IMR-90 (cell line): ENCODE data around the gene KLF16. TPM values are rescaled to one million over a fixed set of nuclear protein-coding genes. Genes with fewer than 3 reads are reported as not detected.

Source experiments
- ATAC-seq: fragments of 200-7000 bp; cut with Tn5 transposase; 2 replicates; pipeline ENCODE4 v1.9.1; 2020; ENCODE audit warnings: low read depth, mild to moderate bottlenecking, moderate library complexity
- BruUV-seq: library from RNA; stranded (reverse); fragments of 400-500 nt; replicated peaks from 2 replicates; lab custom pipeline; 2021; lab: Mats Ljungman, UMichigan
- CTCF ChIA-PET: fragments of 300-600 bp; formaldehyde crosslinking; extraction: SDS; loops from one replicate; lab custom pipeline; 2021; ENCODE audit warnings: antibody characterized with exemption; lab: Yijun Ruan, JAX
- POLR2A ChIA-PET: fragments of 300-600 bp; sonication (Branson Sonifier 250); formaldehyde crosslinking; loops from one replicate; lab custom pipeline; 2022; ENCODE audit warnings: antibody characterized with exemption; ENCODE audit not compliant: unreplicated experiment; lab: Charles Lee
- DNase-seq: peaks from one replicate; pipeline ENCODE4 v3.0.0; 2013
- H2AFZ ChIP-seq: replicated peaks from 2 replicates; pipeline ENCODE3; 2013; ENCODE audit warnings: low read length, mild to moderate bottlenecking; ENCODE audit not compliant: poor library complexity
- H2AK5ac ChIP-seq: 2 replicates; pipeline ENCODE4 v1.6.1; 2013; ENCODE audit warnings: low read depth, low read length, inconsistent platforms
- H2AK9ac ChIP-seq: replicated peaks from 2 replicates; pipeline ENCODE3; 2013; ENCODE audit warnings: mild to moderate bottlenecking, low read depth, low read length, moderate library complexity; ENCODE audit not compliant: poor library complexity
- H2BK120ac ChIP-seq: 2 replicates; pipeline ENCODE4 v1.6.1; 2013; ENCODE audit warnings: low read depth, low read length, inconsistent platforms
- H2BK15ac ChIP-seq: 3 replicates; pipeline ENCODE4 v1.6.1; 2013; ENCODE audit warnings: low read depth, low read length, inconsistent platforms
- H2BK20ac ChIP-seq: 2 replicates; pipeline ENCODE4 v1.6.1; 2013; ENCODE audit warnings: low read depth, mild to moderate bottlenecking, inconsistent platforms, low read length, moderate library complexity
- H2BK5ac ChIP-seq: 2 replicates; pipeline ENCODE4 v1.6.1; 2013; ENCODE audit warnings: mild to moderate bottlenecking, low read depth, low read length, inconsistent platforms; ENCODE audit not compliant: poor library complexity, severe bottlenecking
- H3K14ac ChIP-seq: replicated peaks from 2 replicates; pipeline ENCODE4 v1.6.1; 2013; ENCODE audit warnings: low read depth, low read length, inconsistent platforms
- H3K18ac ChIP-seq: 2 replicates; pipeline ENCODE4 v1.6.1; 2013; ENCODE audit warnings: low read depth, low read length, control low read depth
- H3K23ac ChIP-seq: 2 replicates; pipeline ENCODE4 v1.6.1; 2013; ENCODE audit warnings: low read depth, low read length, inconsistent platforms
- H3K27ac ChIP-seq: 2 replicates; pipeline ENCODE4 v1.5.1; 2013; ENCODE audit warnings: mild to moderate bottlenecking, control low read depth, low read length; ENCODE audit not compliant: insufficient read depth
- H3K27me3 ChIP-seq: 2 replicates; pipeline ENCODE4 v1.6.1; 2013; ENCODE audit warnings: low read length; ENCODE audit not compliant: control insufficient read depth, insufficient read depth
- H3K36me3 ChIP-seq: 2 replicates; pipeline ENCODE4 v1.6.1; 2013; ENCODE audit warnings: low read length, mixed read lengths; ENCODE audit not compliant: control insufficient read depth, insufficient read depth
- H3K4ac ChIP-seq: 2 replicates; pipeline ENCODE4 v1.6.1; 2013; ENCODE audit warnings: low read depth, low read length, inconsistent platforms
- H3K4me1 ChIP-seq: 2 replicates; pipeline ENCODE4 v1.6.1; 2013; ENCODE audit warnings: low read length, mixed read lengths; ENCODE audit not compliant: control insufficient read depth, insufficient read depth
- H3K4me2 ChIP-seq: 2 replicates; pipeline ENCODE4 v1.6.1; 2013; ENCODE audit warnings: low read depth, mild to moderate bottlenecking, control low read depth, low read length, moderate library complexity
- H3K4me3 ChIP-seq: 2 replicates; pipeline ENCODE4 v1.5.1; 2013; ENCODE audit warnings: low read depth, mild to moderate bottlenecking, control low read depth, low read length, moderate library complexity; ENCODE audit not compliant: insufficient read depth
- H3K56ac ChIP-seq: 2 replicates; pipeline ENCODE4 v1.6.1; 2013; ENCODE audit warnings: low read length, inconsistent platforms; ENCODE audit not compliant: insufficient read depth; ENCODE audit errors: extremely low read depth
- H3K79me1 ChIP-seq, 2 experiments: 2 replicates each; pipeline ENCODE4 v1.6.1; 2013; ENCODE audit warnings: low read length in 2 of 2, inconsistent platforms in 1 of 2, low read depth in 1 of 2
- H3K9ac ChIP-seq: 2 replicates; pipeline ENCODE4 v1.6.1; 2013; ENCODE audit warnings: low read depth, low read length, control low read depth
- H3K9me1 ChIP-seq: 2 replicates; pipeline ENCODE4 v1.6.1; 2013; ENCODE audit warnings: low read length, inconsistent platforms; ENCODE audit not compliant: insufficient read depth
- H3K9me3 ChIP-seq: 2 replicates; pipeline ENCODE4 v1.6.1; 2013; ENCODE audit warnings: low read length; ENCODE audit not compliant: control insufficient read depth, insufficient read depth
- H4K20me1 ChIP-seq: 2 replicates; pipeline ENCODE4 v1.6.1; 2013; ENCODE audit warnings: low read length, inconsistent platforms; ENCODE audit not compliant: insufficient read depth
- H4K5ac ChIP-seq: 2 replicates; pipeline ENCODE4 v1.6.1; 2013; ENCODE audit warnings: mild to moderate bottlenecking, low read depth, low read length, control low read depth
- H4K8ac ChIP-seq, 2 experiments: 2 replicates each; pipeline ENCODE4 v1.6.1; 2013; ENCODE audit warnings: low read depth in 2 of 2, low read length in 2 of 2, control low read depth in 1 of 2, inconsistent platforms in 1 of 2
- H4K91ac ChIP-seq: 2 replicates; pipeline ENCODE4 v1.6.1; 2013; ENCODE audit warnings: low read depth, low read length, inconsistent platforms; ENCODE audit not compliant: insufficient read depth
- BHLHE40 ChIP-seq: fragments of 150-350 bp; IDR thresholded peaks from 2 replicates; pipeline ENCODE4 v1.6.1; 2016; ENCODE audit warnings: mild to moderate bottlenecking, low read depth, low read length
- CEBPB ChIP-seq: IDR thresholded peaks from 2 replicates; pipeline ENCODE4 v1.6.1; 2012; ENCODE audit warnings: low read depth, low read length, improper control_type of control experiment
- CHD1 ChIP-seq: IDR thresholded peaks from 2 replicates; pipeline ENCODE4 v1.6.1; 2012; ENCODE audit warnings: low read depth, low read length, improper control_type of control experiment
- CTCF ChIP-seq: conservative IDR thresholded peaks from 2 replicates; pipeline ENCODE4 v1.5.1; 2012; ENCODE audit warnings: mild to moderate bottlenecking, low read depth, low read length, improper control_type of control experiment
- ELK1 ChIP-seq: fragments of 150-350 bp; IDR thresholded peaks from 2 replicates; pipeline ENCODE4 v1.6.1; 2016; ENCODE audit warnings: low read depth, mild to moderate bottlenecking, low read length, moderate library complexity, borderline replicate concordance
- FOS ChIP-seq: fragments of 150-350 bp; IDR thresholded peaks from 2 replicates; pipeline ENCODE4 v1.6.1; 2016; ENCODE audit warnings: low read depth, low read length
- MAFK ChIP-seq: IDR thresholded peaks from 2 replicates; pipeline ENCODE4 v1.6.1; 2012; ENCODE audit warnings: low read depth, low read length, improper control_type of control experiment
- MAZ ChIP-seq: IDR thresholded peaks from 2 replicates; pipeline ENCODE4 v1.6.1; 2012; ENCODE audit warnings: low read depth, mild to moderate bottlenecking, low read length, improper control_type of control experiment, moderate library complexity, borderline replicate concordance
- MXI1 ChIP-seq: IDR thresholded peaks from 2 replicates; pipeline ENCODE4 v1.6.1; 2012; ENCODE audit warnings: low read depth, mild to moderate bottlenecking, low read length, moderate library complexity, borderline replicate concordance
- NFE2L2 ChIP-seq: fragments of 150-350 bp; IDR thresholded peaks from 2 replicates; pipeline ENCODE4 v1.6.1; 2016; ENCODE audit warnings: low read depth, mild to moderate bottlenecking, low read length
- POLR2A ChIP-seq: IDR thresholded peaks from 2 replicates; pipeline ENCODE4 v1.6.1; 2012; ENCODE audit warnings: mild to moderate bottlenecking, low read depth, low read length
- RAD21 ChIP-seq: IDR thresholded peaks from 2 replicates; pipeline ENCODE4 v1.6.1; 2012; ENCODE audit warnings: low read length, improper control_type of control experiment
- RCOR1 ChIP-seq: IDR thresholded peaks from 2 replicates; pipeline ENCODE4 v1.6.1; 2012; ENCODE audit warnings: mild to moderate bottlenecking, low read length, improper control_type of control experiment; ENCODE audit not compliant: insufficient replicate concordance
- RFX5 ChIP-seq: IDR thresholded peaks from 2 replicates; pipeline ENCODE4 v1.8.0; 2012; ENCODE audit warnings: low read depth, mild to moderate bottlenecking, low read length, moderate library complexity
- SMC3 ChIP-seq: fragments of 150-350 bp; IDR thresholded peaks from 2 replicates; pipeline ENCODE4 v1.6.1; 2016; ENCODE audit warnings: low read depth, mild to moderate bottlenecking, antibody characterized with exemption, low read length, moderate library complexity
- USF2 ChIP-seq: fragments of 150-350 bp; IDR thresholded peaks from 2 replicates; pipeline ENCODE4 v1.6.1; 2017; ENCODE audit warnings: mild to moderate bottlenecking, antibody characterized with exemption, low read length, low read depth
- WGBS, 2 experiments: methylation state at CpG; one replicate each; pipeline versions ENCODE4 v1.1.5 to v1.1.7; 2013; ENCODE audit warnings: missing lambda C conversion rate in 2 of 2; ENCODE audit not compliant: insufficient read length in 1 of 2; ENCODE audit errors: extremely low coverage in 2 of 2; 5-methylcytosine and 5-hydroxymethylcytosine counted together
- dilution Hi-C: fragments of 300-500 bp; cut with HindIII; formaldehyde crosslinking; loops from one replicate; pipeline ENCODE4 v1.14.3; 2018; ENCODE audit warnings: low sequenced_read_pairs; ENCODE audit not compliant: unreplicated experiment
- in situ Hi-C: fragments of 300-500 bp; cut with MboI; formaldehyde crosslinking; loops from 3 replicates; pipeline ENCODE4 v1.14.3; 2019; ENCODE audit warnings: low sequenced_read_pairs, inconsistent platforms, mixed read lengths
- intact Hi-C: fragments of 100-400 bp; cut with micrococcal nuclease; formaldehyde crosslinking; loops from 2 replicates; pipeline ENCODE4 v1.10.0; 2022
- polyA plus RNA-seq, 3 experiments: library from polyadenylated mRNA; depleted of rRNA; stranded (reverse); fragments of >200 nt; gene quantifications; 2 replicates each; pipeline ENCODE4 v1.2.3, GENCODE V29; 2012; ENCODE audit warnings: low replicate concordance in 1 of 3
- total RNA-seq: library from RNA; depleted of rRNA; stranded (reverse); fragments of >200 nt; gene quantifications from 2 replicates; pipeline ENCODE4 v1.2.3, GENCODE V29; 2012

Gene KLF16
- total and polyA plus RNA-seq, 2 of the 4 experiments (the other 2 are of a cell fraction), result 0.90 to 13.1 TPM

GRCh38 chr19:1833540-1833939, 29.8 kb downstream of the KLF16 start:
- intact Hi-C loops, result no loop called here
- 85% methylated on average over 6 of the region's 15 CpGs; no CpG with 5 or more reads in 1 of the 2 experiments for WGBS, 2 experiments
- DNase-seq (no peak), ATAC-seq (no peak)
- no peaks in the 10 kb centered on the region for H3K27me3 ChIP-seq
- ChIA-PET POLR2A (no interaction called here), CTCF (interaction anchor here (0.6 kb wide), 1 partner anchor 54 kb away, joined by 10 read pairs; no protein-coding TSS in a partner anchor)
- H3K79me1 ChIP-seq, result peaks cover 24 to 70% of the 10 kb centered on the region in 2 experiments
- H3K4me1 ChIP-seq, result no peaks in the 10 kb centered on the region
- H3K56ac ChIP-seq, result no peak overlapping the region
- H2AK5ac ChIP-seq, result no peak overlapping the region
- peaks cover 3% of the 10 kb centered on the region; the same call in 1 of the 2 replicates for H3K36me3 ChIP-seq
- no peak overlapping the region for H3K14ac ChIP-seq
- no peak overlapping the region for H2BK20ac ChIP-seq
- no peak overlapping the region for H4K8ac ChIP-seq
- dilution Hi-C loops, result no loop called here
- H2BK5ac ChIP-seq, result no peak overlapping the region
- H3K9ac ChIP-seq, result no peak overlapping the region
- no peak for TF ChIP-seq FOS
- TF ChIP-seq NFE2L2, result no peak
- no peak for TF ChIP-seq MXI1
- TF ChIP-seq USF2, result no peak
- no peak for TF ChIP-seq CHD1
- TF ChIP-seq CTCF, result no peak
- TF ChIP-seq MAFK, result no peak
- TF ChIP-seq MAZ, result no peak
- no peak for TF ChIP-seq BHLHE40
- TF ChIP-seq POLR2A, result no peak
- TF ChIP-seq RAD21, result no peak
- no peak for TF ChIP-seq ELK1
- no peak for TF ChIP-seq RCOR1
- no peak for TF ChIP-seq SMC3
- no peak for TF ChIP-seq RFX5
- no peak for TF ChIP-seq CEBPB
- H3K27ac ChIP-seq, result no peak overlapping the region
- H2BK120ac ChIP-seq, result no peak overlapping the region
- no peaks in the 10 kb centered on the region for H3K9me3 ChIP-seq
- no peak overlapping the region for H4K5ac ChIP-seq
- H2BK15ac ChIP-seq, result no peak overlapping the region
- in situ Hi-C loops, result no loop called here
- no peak overlapping the region for H4K91ac ChIP-seq
- H3K9me1 ChIP-seq, result no peaks in the 10 kb centered on the region
- H2AFZ ChIP-seq, result no peak overlapping the region
- H4K20me1 ChIP-seq, result peaks cover 80% of the 10 kb centered on the region
- H3K18ac ChIP-seq, result no peak overlapping the region
- BruUV-seq, result no TSS peak
- H2AK9ac ChIP-seq, result peak overlapping the region; percentile 55
- no peak overlapping the region for H3K4me2 ChIP-seq
- H3K4me3 ChIP-seq, result no peak overlapping the region
- H3K4ac ChIP-seq, result no peak overlapping the region
- no peak overlapping the region for H3K23ac ChIP-seq
